GM18907 (cell line): ENCODE measurements around the gene CXCR2.

ENCODE experiments used
- ATAC-seq: cut with Tn5 transposase; IDR thresholded peaks from one replicate; pipeline ENCODE4 v1.9.1; 2021; ENCODE audit warnings: mild to moderate bottlenecking, moderate library complexity; ENCODE audit not compliant: unreplicated experiment

Gene CXCR2

GRCh38 chr2:218180467-218181114 is 54.8 kb downstream of the CXCR2 start:
- ATAC-seq, result no peak

GRCh38 chr2:218184331-218184730 is 58.5 kb downstream of the CXCR2 start:
- no peak for ATAC-seq

- no peak for ATAC-seq
These were observed 60.5 kb downstream of the CXCR2 start for GRCh38 chr2:218186355-218186766.
